ENCODE measurements around the gene NFKBIA. TPM values are rescaled to one million over a fixed set of nuclear protein-coding genes. Genes with fewer than 3 reads are reported as not detected.

NFKBIA gene
- polyA plus RNA-seq, 2 of the 4 experiments (the other 2 are of a cell fraction): 65.0 to 115 TPM

- H3K27ac ChIP-seq: no peak overlapping the region
- ATAC-seq (no peak; a peak in 1 of 6 replicates), FAIRE-seq (no peak), DNase-seq (ENCODE audit: low read depth in 1 of 2, low spot score in 1 of 2) (no peak)
- 46% methylated on average over 1 of the region's 1 CpG for WGBS (ENCODE audit: missing lambda C conversion rate)
- no peak overlapping the region for H3K4me2 ChIP-seq
- ChIA-PET POLR2A (no interaction called here), CTCF (interaction anchor here (0.5 kb wide), 1 partner anchor 149 kb away, joined by 4 read pairs; no protein-coding TSS in a partner anchor)
- no peak for TF ChIP-seq MYC (IDR thresholded peaks at IDR 0.05; ENCODE audit: borderline replicate concordance, low read length)
- TF ChIP-seq BHLHE40 (IDR thresholded peaks at IDR 0.05; ENCODE audit: low read depth, low read length): no peak
- TF ChIP-seq, protein P1, sequence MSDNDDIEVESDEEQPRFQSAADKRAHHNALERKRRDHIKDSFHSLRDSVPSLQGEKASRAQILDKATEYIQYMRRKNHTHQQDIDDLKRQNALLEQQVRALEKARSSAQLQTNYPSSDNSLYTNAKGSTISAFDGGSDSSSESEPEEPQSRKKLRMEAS (IDR thresholded peaks at IDR 0.05): no peak
- no peak for TF ChIP-seq HEYL (CRISPR knock-in tag; IDR thresholded peaks at IDR 0.05)
- TF ChIP-seq FOSL2 (IDR thresholded peaks at IDR 0.05): no peak
- TF ChIP-seq FOSL2 (CRISPR knock-in tag; IDR thresholded peaks at IDR 0.05): no peak
- no peak for TF ChIP-seq CHD2 (IDR thresholded peaks at IDR 0.05; ENCODE audit: low read length, partially characterized antibody)
- TF ChIP-seq HDAC2 (IDR thresholded peaks at IDR 0.05): no peak
- no peak for TF ChIP-seq KDM5A (IDR thresholded peaks at IDR 0.05)
- H3K4me1 ChIP-seq: no peaks in the 10 kb centered on the region
- H3K9me3 ChIP-seq: no peaks in the 10 kb centered on the region
- H3K4me3 ChIP-seq: no peak overlapping the region
Measured at GRCh38 chr14:35446450-35446849, 41.9 kb upstream of the NFKBIA start.

DNA sequence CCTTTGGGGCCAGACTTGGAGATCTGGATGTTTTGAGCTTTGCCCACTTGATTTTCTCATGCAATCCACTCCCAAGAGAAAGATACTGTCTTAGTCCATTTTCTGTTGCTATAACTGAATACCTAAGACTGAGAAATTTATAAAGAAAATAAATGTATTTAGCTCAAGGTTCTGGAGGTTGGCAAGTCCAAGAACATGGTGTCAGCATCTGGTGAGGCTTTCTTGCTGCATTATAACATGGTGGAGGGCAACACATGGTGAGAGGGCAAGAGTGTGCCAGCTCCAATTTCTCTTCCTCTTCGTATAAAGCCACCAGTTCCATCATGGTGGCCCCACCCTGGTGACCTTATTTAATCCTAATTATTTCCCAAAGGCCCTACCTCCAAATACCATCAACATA is 39.6 kb upstream of the NFKBIA start:
- no peak for DNase-seq (ENCODE audit: low read depth in 1 of 2, low spot score in 1 of 2)
- Histone ChIP-seq H3K9me3 (no peaks in the 10 kb centered on the region), H3K4me3 (no peak overlapping the region), H3K27ac (no peak overlapping the region), H3K4me2 (no peak overlapping the region), H3K4me1 (no peaks in the 10 kb centered on the region)
- ATAC-seq: no peak
- no peak for FAIRE-seq
- ChIA-PET POLR2A (no interaction called here), CTCF (interaction anchor here (1.0 to 1.7 kb wide), 2 partner anchors 9 to 30 kb away, joined by 4 to 5 read pairs; no protein-coding TSS in a partner anchor)
- no peak for TF ChIP-seq EHMT2 (IDR thresholded peaks at IDR 0.05; ENCODE audit: low read depth)
- TF ChIP-seq CBX2 (IDR thresholded peaks at IDR 0.05; ENCODE audit: borderline replicate concordance, low read depth): no peak
- TF ChIP-seq RAD21 (conservative IDR thresholded peaks at IDR 0.05 in 1 of 2, IDR thresholded peaks at IDR 0.05 in 1 of 2): no peak
- no peak for TF ChIP-seq MAZ (IDR thresholded peaks at IDR 0.05; ENCODE audit: borderline replicate concordance, low read depth, low read length)
- TF ChIP-seq RARB (CRISPR knock-in tag; IDR thresholded peaks at IDR 0.05): no peak
- no peak for TF ChIP-seq ZNF302 (CRISPR knock-in tag; IDR thresholded peaks at IDR 0.05)
- no peak for TF ChIP-seq NFE2L2 (conservative IDR thresholded peaks at IDR 0.05; ENCODE audit: low read length)
- no peak for TF ChIP-seq CHD4 (IDR thresholded peaks at IDR 0.05; ENCODE audit: borderline replicate concordance)
- no peak for TF ChIP-seq E2F6 (IDR thresholded peaks at IDR 0.05; ENCODE audit: borderline replicate concordance, low read depth)
- no peak for TF ChIP-seq CBX8 (IDR thresholded peaks at IDR 0.05)
- TF ChIP-seq FOXS1 (CRISPR knock-in tag; IDR thresholded peaks at IDR 0.05): no peak
- TF ChIP-seq BCL3 (IDR thresholded peaks at IDR 0.05): no peak
- TF ChIP-seq RNF2 (IDR thresholded peaks at IDR 0.05; ENCODE audit: borderline replicate concordance, low read depth): no peak
- 9% methylated on average over 1 of the region's 1 CpG for WGBS (ENCODE audit: missing lambda C conversion rate)

- ATAC-seq: no peak
- POLR2A ChIA-PET: no interaction called here
- Histone ChIP-seq H3K4me2 (no peak overlapping the region), H3K27ac (no peak overlapping the region), H3K4me1 (no peaks in the 10 kb centered on the region), H3K9me3 (no peaks in the 10 kb centered on the region), H3K4me3 (no peak overlapping the region)
- no peak for TF ChIP-seq NR3C1 (IDR thresholded peaks at IDR 0.05)
- TF ChIP-seq PHF8 (IDR thresholded peaks at IDR 0.05; ENCODE audit: borderline replicate concordance, low read depth): no peak
- DNase-seq (ENCODE audit: low read depth in 1 of 2, low spot score in 1 of 2): no peak
- FAIRE-seq: no peak
- CTCF ChIA-PET: no interaction called here
- 92% methylated on average over 4 of the region's 4 CpGs for WGBS (ENCODE audit: missing lambda C conversion rate)
Measured at GRCh38 chr14:35441160-35441559, 36.6 kb upstream of the NFKBIA start.

All from A549 (cell line).